ENCODE data around the gene GPR153.

GPR153 gene

DNA sequence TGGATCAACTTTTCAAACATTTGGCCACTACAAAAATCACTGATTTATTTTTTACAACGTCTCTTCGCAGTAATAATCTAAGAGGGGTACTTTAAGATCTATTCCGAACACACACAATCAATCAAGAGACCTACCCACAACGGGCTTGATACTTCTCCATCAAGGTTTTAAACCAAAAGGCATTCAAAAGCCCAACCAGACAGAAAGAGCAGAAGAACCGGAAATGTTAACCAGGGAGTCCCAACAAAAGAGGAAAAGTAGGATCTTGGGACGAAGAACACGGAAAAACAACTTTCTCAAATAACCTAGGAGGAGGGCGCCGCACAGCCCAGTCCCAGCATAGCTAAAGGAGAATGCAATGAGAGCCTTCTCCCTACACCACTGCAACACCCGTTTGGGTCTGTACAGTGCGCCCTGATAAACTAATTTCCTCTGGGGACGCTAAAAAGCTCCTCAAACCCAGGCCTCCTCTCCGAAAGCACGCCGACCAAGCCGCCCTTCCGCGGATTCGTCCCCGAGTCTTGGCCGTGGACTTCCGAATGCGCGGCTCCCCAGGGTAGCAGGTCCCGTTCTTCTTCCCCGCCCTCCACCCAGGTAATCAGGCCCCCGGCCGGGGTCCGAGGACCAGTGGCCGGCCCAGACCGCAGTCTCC lies 62.1 kb downstream of the GPR153 start:
- no peak for DNase-seq

DNA sequence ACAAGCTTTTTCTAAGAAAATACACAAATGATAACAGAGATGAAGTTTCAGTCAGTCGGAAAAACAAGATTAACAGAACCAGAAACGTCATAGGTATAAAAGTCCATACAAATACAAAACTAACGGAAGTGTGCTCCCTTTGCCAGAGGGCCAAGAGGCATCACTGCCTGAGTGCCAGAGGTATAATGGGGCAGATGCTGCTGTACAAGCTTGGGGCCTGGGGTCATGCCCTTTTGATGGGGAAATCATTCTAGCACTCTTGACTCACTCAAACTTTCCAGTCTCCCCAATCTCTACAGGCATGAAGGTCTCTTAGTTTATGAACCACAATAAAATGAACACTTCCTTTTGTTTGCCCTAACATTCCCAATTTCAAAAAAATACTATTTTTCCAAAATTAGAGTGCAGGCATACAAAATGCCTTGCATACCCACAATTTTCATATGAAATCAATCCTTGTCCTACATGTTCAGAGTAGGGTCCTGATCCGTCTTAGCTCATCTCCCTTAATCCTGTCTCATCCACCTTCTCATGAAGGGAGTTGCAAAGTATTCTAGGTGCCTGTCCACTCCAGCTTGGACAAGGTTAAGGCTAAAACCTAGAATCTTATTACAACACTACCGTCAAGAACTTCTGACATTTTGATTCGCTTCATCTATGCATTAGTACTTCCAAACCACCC lies 63.0 kb downstream of the GPR153 start:
- DNase-seq = no peak
